ENCODE results near the gene PSMB9. TPM values are rescaled to one million over a fixed set of nuclear protein-coding genes. Genes with fewer than 3 reads are reported as not detected.
"Not testable (repeated sequence)": the region's sequence is repeated elsewhere in the genome, so short reads cannot be mapped to it uniquely, and the experiment has no call there.

Gene PSMB9
- 10 to 100 TPM in 3 of 4 donors, 1 to 10 TPM in 1; 8.2 to 22.7 (median 14.7) TPM for total RNA-seq
- polyA plus RNA-seq: 17.1 TPM
- long read RNA-seq, donor 1, transcript PSMB9-207 (6 exons, 782 nt): major isoform, 11 of 24 reads
- long read RNA-seq, donor 1, partial matches to known transcripts: 10 of 24 reads
- long read RNA-seq, donor 1, other reads (novel, unspliced or antisense): 3 of 24 reads
- long read RNA-seq, donor 2, partial matches to known transcripts: 5 of 9 reads
- long read RNA-seq, donor 2, other reads (novel, unspliced or antisense): 0 of 9 reads
- long read RNA-seq, donor 3, transcript PSMB9-207 (6 exons, 782 nt): major isoform, 8 of 11 reads
- long read RNA-seq, donor 3, partial matches to known transcripts: 1 of 11 reads
- long read RNA-seq, donor 3, other reads (novel, unspliced or antisense): 1 of 11 reads
- long read RNA-seq, donor 4, transcript PSMB9-207 (6 exons, 782 nt): major isoform, 5 of 12 reads
- long read RNA-seq, donor 4, partial matches to known transcripts: 6 of 12 reads
- long read RNA-seq, donor 4, other reads (novel, unspliced or antisense): 1 of 12 reads

DNA sequence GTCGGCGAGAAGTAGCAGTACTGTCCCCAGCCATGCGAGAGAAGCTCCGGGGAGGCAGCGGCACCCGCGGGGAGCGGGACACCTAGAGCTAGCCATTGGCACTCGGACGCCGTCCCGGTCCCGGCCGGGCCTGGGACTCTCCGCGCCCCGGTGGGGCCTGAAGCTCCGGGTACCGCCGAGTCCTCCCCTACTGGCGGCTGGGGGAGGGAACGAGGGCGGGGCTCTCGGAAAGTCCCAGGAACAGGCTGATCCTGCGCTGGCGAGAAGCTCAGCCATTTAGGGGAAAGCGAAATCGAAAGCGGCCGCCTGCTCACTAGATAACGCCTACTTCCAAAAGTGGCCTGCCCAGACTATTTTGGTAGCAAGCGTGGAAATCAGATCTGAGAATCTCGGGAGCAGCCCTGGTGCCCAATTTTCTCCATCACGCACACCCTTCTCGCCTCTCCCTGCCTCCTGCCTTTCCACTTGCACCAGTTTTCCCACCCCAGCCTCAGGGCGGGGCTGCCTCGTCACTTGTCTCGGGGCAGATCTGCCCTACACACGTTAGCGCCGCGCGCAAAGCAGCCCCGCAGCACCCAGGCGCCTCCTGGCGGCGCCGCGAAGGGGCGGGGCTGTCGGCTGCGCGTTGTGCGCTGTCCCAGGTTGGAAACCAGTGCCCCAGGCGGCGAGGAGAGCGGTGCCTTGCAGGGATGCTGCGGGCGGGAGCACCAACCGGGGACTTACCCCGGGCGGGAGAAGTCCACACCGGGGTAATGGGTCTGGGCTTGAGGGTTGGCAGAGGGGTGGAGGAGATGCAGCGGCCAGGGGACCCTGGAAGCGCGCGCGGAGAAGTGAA is at the start of gene PSMB9, which contains the start of gene TAP1:
Gene PSMB9, plus strand, starts transcription at position 652 of the 835 bp plus-strand sequence. Its CDS starts 38 bp downstream, at position 690.
Gene TAP1, minus strand, starts transcription at position 164 of the 835 bp plus-strand sequence. Its CDS starts 68 bp downstream, at position 96.
- Histone ChIP-seq H3K4me1 (ENCODE audit: control insufficient read depth, insufficient read depth, low read length) (peaks cover 4% of the 10 kb centered on the region), H3K27me3 (ENCODE audit: control insufficient read depth, insufficient read depth) (no peaks in the 10 kb centered on the region), H3K27ac (ENCODE audit: low read length) (peak within 1 kb of the TSS; percentile 98), H3K4me3 (ENCODE audit: low read length) (peak within 1 kb of the TSS; percentile 75), H3K9me3 (ENCODE audit: control insufficient read depth, low read length) (no peaks in the 10 kb centered on the region)
- intact Hi-C loops (cut with DNase I): no loop called here
- ATAC-seq: peak; percentile 96
- WGBS: under 1% methylated on average over 68 of the region's 68 CpGs
- DNase-seq: peak; percentile 96 to 98 (median 97)

DNA sequence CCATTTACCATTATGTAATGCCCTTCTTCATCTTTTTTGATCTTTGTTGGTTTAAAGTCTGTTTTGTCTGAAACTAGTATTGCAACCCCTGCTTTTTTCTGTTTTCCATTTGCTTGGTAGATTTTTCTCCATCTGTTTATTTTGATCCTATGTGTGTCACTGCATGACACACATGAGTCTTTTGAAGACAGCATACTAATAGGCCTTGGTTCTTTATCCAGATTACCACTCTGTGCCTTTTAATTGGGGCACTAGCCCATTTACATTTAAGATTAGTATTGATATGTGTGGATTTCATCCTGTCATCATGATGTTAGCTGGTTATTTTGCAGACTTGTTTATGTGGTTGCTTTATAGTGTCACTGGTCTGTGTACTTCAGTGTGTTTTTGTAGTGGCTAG is 48.6 kb upstream of the PSMB9 start:
- H3K4me1 ChIP-seq (ENCODE audit: control insufficient read depth, insufficient read depth, low read length); intact Hi-C loops (cut with DNase I); H3K4me3 ChIP-seq (ENCODE audit: low read length); H3K9me3 ChIP-seq (ENCODE audit: control insufficient read depth, low read length); H3K27ac ChIP-seq (ENCODE audit: low read length); DNase-seq; ATAC-seq; H3K27me3 ChIP-seq (ENCODE audit: control insufficient read depth, insufficient read depth): not testable (repeated sequence)

DNA sequence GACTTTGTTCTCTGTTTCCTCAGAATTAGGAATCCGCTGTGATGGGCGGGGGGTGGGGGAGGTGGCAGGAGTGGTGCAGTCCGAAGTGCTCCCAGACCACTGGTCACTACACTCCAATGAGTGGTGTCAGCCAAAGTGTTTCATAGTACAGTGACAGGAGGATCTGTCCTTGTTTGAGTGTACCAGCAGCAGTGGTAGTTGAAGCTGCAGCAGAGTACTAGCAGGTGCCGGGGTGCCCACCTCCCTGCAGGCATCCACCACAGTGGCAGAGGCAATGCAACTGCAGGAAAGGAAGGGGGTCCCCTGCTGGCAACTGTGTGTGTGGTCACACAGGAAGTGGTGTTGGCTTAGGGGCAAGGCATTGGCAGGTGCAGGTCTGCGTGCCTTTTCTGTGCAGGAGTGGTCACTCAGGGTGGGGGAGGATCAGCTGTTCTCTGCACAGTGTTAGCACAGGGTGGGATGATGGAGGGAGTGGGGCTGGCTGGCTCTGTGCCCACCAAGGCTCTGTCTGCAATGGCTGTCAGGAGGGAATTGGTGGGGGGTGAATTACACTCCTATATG is 46.9 kb upstream of the PSMB9 start:
- H3K4me3 ChIP-seq (ENCODE audit: low read length): no peak overlapping the region
- 77% methylated on average over 5 of the region's 5 CpGs for WGBS
- no peaks in the 10 kb centered on the region for H3K27me3 ChIP-seq (ENCODE audit: control insufficient read depth, insufficient read depth)
- intact Hi-C loops (cut with DNase I): no loop called here
- H3K4me1 ChIP-seq (ENCODE audit: control insufficient read depth, insufficient read depth, low read length): no peaks in the 10 kb centered on the region
- H3K27ac ChIP-seq (ENCODE audit: low read length): no peak overlapping the region
- H3K9me3 ChIP-seq (ENCODE audit: control insufficient read depth, low read length): no peaks in the 10 kb centered on the region
- ATAC-seq: no peak
- peak in 1 of 3 donors; percentile 32 for DNase-seq

DNA sequence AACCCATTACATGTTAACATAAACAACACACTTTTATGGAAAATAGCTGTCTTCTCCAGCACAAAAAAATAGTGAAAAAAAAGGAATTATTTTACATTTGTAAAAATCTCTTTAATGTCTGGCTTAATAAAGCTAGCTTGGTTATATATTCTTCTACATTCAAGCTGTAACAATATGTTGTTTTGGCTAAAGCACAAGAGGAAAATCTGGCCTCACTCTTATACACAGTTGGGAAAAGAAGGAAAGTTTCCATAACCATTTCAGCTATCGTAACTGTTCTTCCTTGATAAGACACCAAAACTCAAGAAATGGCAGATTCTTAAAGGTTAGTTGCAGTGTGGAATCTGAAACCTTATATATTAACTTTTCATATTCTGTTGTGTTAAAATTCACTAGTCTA is 44.8 kb upstream of the PSMB9 start:
- intact Hi-C loops (cut with DNase I): no loop called here
- WGBS: 36% methylated on average over 1 of the region's 1 CpG
- ATAC-seq: no peak
- DNase-seq: no peak
- Histone ChIP-seq H3K4me1 (ENCODE audit: control insufficient read depth, insufficient read depth, low read length) (no peaks in the 10 kb centered on the region), H3K27me3 (ENCODE audit: control insufficient read depth, insufficient read depth) (no peaks in the 10 kb centered on the region), H3K9me3 (ENCODE audit: control insufficient read depth, low read length) (no peaks in the 10 kb centered on the region), H3K27ac (ENCODE audit: low read length) (no peak overlapping the region), H3K4me3 (ENCODE audit: low read length) (no peak overlapping the region)

DNA sequence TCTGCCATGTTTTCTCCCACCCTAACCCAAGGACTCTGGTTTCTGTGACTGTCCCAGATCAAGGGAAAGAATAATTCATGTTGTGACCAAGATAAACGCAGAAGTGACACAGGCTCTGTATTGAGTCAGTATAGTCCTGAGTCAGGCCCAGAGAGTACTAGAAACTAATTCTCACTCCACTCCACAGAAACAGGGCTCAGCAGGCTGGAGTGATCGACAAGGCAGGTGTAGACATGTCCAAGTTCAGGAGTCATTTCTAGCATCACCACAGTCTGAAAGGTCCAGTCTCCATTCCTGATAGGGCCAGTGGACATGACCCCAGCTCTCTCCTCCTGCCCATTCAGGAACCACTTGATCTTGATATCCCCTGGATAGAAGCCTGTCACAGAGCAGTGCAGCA is 39.8 kb upstream of the PSMB9 start:
- DNase-seq: no peak
- ATAC-seq: no peak
- no peaks in the 10 kb centered on the region for H3K4me1 ChIP-seq (ENCODE audit: control insufficient read depth, insufficient read depth, low read length)
- intact Hi-C loops (cut with DNase I): no loop called here
- no peak overlapping the region for H3K27ac ChIP-seq (ENCODE audit: low read length)
- H3K27me3 ChIP-seq (ENCODE audit: control insufficient read depth, insufficient read depth): no peaks in the 10 kb centered on the region
- H3K4me3 ChIP-seq (ENCODE audit: low read length): no peak overlapping the region
- no peaks in the 10 kb centered on the region for H3K9me3 ChIP-seq (ENCODE audit: control insufficient read depth, low read length)
- whole genome bisulfite sequencing: 92% methylated on average over 2 of the region's 2 CpGs

DNA sequence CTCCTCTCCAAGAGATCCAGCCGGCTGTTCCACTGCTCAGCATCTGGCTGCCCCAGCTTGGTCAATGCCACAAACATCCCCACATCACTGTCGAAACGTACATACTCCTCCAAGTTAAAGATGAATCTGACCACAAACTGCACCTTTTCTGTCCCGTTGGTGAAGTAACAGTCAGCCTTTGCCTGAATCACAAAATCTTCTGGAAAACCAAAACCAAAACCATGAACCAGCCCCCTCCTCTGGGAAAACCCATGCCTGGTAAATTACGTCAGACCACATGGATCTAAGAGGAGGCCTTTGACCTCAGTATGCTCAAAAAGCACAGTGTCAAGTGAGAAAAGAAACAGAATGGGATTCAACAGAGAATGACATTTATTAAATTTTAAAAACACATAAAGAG is 38.9 kb upstream of the PSMB9 start:
- DNase-seq (no peak), ATAC-seq (peak in 1 of 2 donors; percentile 30)
- no peaks in the 10 kb centered on the region for H3K27me3 ChIP-seq (ENCODE audit: control insufficient read depth, insufficient read depth)
- H3K4me3 ChIP-seq (ENCODE audit: low read length): no peak overlapping the region
- 67% methylated on average over 5 of the region's 5 CpGs for WGBS
- H3K27ac ChIP-seq (ENCODE audit: low read length): no peak overlapping the region
- intact Hi-C loops (cut with DNase I): no loop called here
- H3K4me1 ChIP-seq (ENCODE audit: control insufficient read depth, insufficient read depth, low read length): no peaks in the 10 kb centered on the region
- H3K9me3 ChIP-seq (ENCODE audit: control insufficient read depth, low read length): no peaks in the 10 kb centered on the region

DNA sequence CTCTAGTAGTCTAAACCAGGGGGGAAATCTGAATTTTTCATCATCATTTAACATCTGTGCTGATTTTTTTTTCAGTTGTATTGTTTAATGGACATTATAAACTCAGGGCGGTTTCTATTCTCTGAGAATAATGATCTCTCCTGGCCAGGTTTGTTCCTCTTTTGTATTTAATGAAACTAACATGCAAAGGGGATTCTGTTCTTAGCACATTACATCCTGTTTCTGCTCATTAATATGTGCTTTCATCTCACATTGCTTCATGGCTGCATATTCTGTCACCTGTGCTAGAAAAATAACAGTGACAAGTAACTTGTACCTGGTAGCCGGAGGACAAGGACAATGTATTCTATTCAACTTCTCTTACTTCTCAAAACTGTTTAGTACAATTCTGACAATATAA is 38.0 kb upstream of the PSMB9 start:
- no peaks in the 10 kb centered on the region for H3K9me3 ChIP-seq (ENCODE audit: control insufficient read depth, low read length)
- H3K4me1 ChIP-seq (ENCODE audit: control insufficient read depth, insufficient read depth, low read length): no peaks in the 10 kb centered on the region
- no peak overlapping the region for H3K4me3 ChIP-seq (ENCODE audit: low read length)
- 74% methylated on average over 2 of the region's 2 CpGs for WGBS
- ATAC-seq: no peak
- DNase-seq: no peak
- intact Hi-C loops (cut with DNase I): no loop called here
- H3K27me3 ChIP-seq (ENCODE audit: control insufficient read depth, insufficient read depth): no peaks in the 10 kb centered on the region
- no peak overlapping the region for H3K27ac ChIP-seq (ENCODE audit: low read length)

DNA sequence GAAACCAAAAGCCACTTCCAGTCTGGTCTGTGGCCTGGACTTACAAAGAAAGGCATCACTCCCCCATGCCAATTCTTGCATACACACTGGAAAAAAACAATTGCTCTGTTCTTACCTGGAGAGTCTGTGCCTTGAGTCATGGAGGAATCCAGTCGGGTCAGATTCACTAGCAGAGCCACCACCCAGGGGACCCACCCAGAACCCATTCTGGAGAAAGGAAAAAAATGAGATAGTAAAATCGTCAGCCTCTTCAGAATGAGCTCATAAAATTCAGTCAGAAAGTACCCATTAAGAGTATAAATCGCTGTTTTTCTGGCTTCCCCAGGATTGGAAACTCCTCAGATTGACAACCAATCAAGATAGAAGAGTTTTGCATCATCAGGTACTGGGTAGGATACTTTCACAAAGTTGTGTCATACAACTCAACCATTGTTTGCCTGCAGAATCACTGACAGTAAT is 37.2 kb upstream of the PSMB9 start, which contains the start of gene HLA-DOB:
Gene HLA-DOB, minus strand, starts transcription at position 257 of the 459 bp plus-strand sequence. Its CDS starts 51 bp downstream, at position 206.
- ATAC-seq (peak in 1 of 2 donors; percentile 70), DNase-seq (no peak)
- no peaks in the 10 kb centered on the region for H3K27me3 ChIP-seq (ENCODE audit: control insufficient read depth, insufficient read depth)
- no peaks in the 10 kb centered on the region for H3K4me1 ChIP-seq (ENCODE audit: control insufficient read depth, insufficient read depth, low read length)
- H3K27ac ChIP-seq (ENCODE audit: low read length): no peak within 1 kb of the TSS
- 46% methylated on average over 3 of the region's 3 CpGs for WGBS
- H3K4me3 ChIP-seq (ENCODE audit: low read length): no peak within 1 kb of the TSS
- no peaks in the 10 kb centered on the region for H3K9me3 ChIP-seq (ENCODE audit: control insufficient read depth, low read length)
- intact Hi-C loops (cut with DNase I): no loop called here

DNA sequence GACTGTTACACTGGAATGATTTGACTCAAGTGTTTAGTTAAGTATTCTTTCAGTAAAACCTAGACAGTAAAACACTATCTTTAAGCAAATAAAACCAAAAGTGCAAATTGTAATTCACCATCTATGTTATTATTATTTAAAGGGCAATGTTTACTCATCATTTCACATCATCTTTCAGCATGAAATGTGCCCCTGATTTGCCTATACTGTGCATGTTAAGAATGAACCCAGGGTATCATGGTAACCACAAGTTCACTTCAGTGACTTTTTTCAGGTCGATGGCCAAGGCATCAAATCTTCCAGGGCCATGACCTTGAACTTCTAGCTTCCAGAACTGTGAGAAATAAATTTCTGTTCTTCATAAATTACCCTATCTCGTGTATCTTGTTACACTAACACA is 35.1 kb upstream of the PSMB9 start:
- H3K27ac ChIP-seq (ENCODE audit: low read length): no peak overlapping the region
- intact Hi-C loops (cut with DNase I): no loop called here
- WGBS: 72% methylated on average over 2 of the region's 2 CpGs

DNA sequence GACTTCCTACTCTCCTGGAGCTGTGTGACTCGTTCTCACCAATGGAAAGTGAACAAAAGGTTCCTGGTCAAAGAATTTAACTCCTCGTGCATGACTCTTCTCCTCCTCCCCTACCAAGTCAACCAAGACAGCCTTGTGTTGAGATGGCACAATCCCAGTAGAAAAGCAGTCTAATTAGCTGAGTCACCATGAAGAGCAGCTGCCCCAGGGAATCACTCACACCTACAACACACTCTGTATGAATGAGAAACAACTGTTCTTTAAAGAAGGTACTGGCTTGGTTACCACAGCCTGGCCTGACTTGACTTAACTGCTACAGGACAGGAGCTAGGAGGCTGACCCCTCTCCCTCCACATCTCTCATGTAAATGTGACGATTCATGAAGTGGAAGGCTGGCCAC is 34.3 kb upstream of the PSMB9 start:
- DNase-seq: no peak
- Histone ChIP-seq H3K27me3 (ENCODE audit: control insufficient read depth, insufficient read depth) (no peaks in the 10 kb centered on the region), H3K9me3 (ENCODE audit: control insufficient read depth, low read length) (no peaks in the 10 kb centered on the region), H3K27ac (ENCODE audit: low read length) (no peak overlapping the region), H3K4me3 (ENCODE audit: low read length) (no peak overlapping the region), H3K4me1 (ENCODE audit: control insufficient read depth, insufficient read depth, low read length) (no peaks in the 10 kb centered on the region)
- 63% methylated on average over 3 of the region's 3 CpGs for WGBS
- ATAC-seq: no peak
- intact Hi-C loops (cut with DNase I): no loop called here

More for the DNA sequence above, 35.1 kb upstream of the PSMB9 start:
- no peaks in the 10 kb centered on the region for H3K27me3 ChIP-seq (ENCODE audit: control insufficient read depth, insufficient read depth)
- H3K9me3 ChIP-seq (ENCODE audit: control insufficient read depth, low read length): no peaks in the 10 kb centered on the region
- no peak for ATAC-seq
- DNase-seq: no peak
- no peaks in the 10 kb centered on the region for H3K4me1 ChIP-seq (ENCODE audit: control insufficient read depth, insufficient read depth, low read length)
- H3K4me3 ChIP-seq (ENCODE audit: low read length): no peak overlapping the region
